Activated T-helper 1 cell treated with anti-CD3 and anti-CD28 coated beads, Interleukin-12 subunit alpha, Interleukin-12 subunit beta, Interleukin-2, Interleukin-4 antibody, amounts not matched to agents 30 ng/mL and 10 ng/mL and 1 ng/mL, durations not matched to agents 14 hours and 24 hours and 36 hours (primary cell): ENCODE results near the gene SLC2A13. TPM values are rescaled to one million over a fixed set of nuclear protein-coding genes. Genes with fewer than 3 reads are reported as not detected.

Experiments
- DNase-seq: peaks from one replicate; pipeline ENCODE4 v3.0.0; 2021; ENCODE audit warnings: low spot score
- H3K27ac Mint-ChIP-seq: one replicate; pipeline ENCODE4 v1.8.0; 2021; ENCODE audit warnings: mild to moderate bottlenecking, mixed read lengths
- H3K27me3 Mint-ChIP-seq: one replicate; pipeline ENCODE4 v1.8.0; 2022; ENCODE audit warnings: mild to moderate bottlenecking, moderate library complexity, mixed read lengths; ENCODE audit not compliant: insufficient read depth
- H3K36me3 Mint-ChIP-seq: one replicate; pipeline ENCODE4 v1.8.0; 2021; ENCODE audit warnings: low read depth, mixed read lengths
- H3K4me1 Mint-ChIP-seq: one replicate; pipeline ENCODE4 v1.8.0; 2021; ENCODE audit warnings: low read depth, mixed read lengths
- H3K4me3 Mint-ChIP-seq: one replicate; pipeline ENCODE4 v1.8.0; 2021; ENCODE audit warnings: mild to moderate bottlenecking, moderate library complexity, mixed read lengths
- H3K9me3 Mint-ChIP-seq: one replicate; pipeline ENCODE4 v1.8.0; 2021; ENCODE audit warnings: mixed read lengths
- intact Hi-C: fragments of 100-400 bp; cut with micrococcal nuclease; formaldehyde crosslinking; loops from one replicate; pipeline ENCODE4 v1.15.1; 2024
- total RNA-seq: library from RNA; stranded (reverse); gene quantifications from 2 replicates; pipeline ENCODE4 v1.2.3, GENCODE V29; 2022

Gene SLC2A13
- total RNA-seq, 1 donor from 2014 or later: 2.6 TPM

DNA sequence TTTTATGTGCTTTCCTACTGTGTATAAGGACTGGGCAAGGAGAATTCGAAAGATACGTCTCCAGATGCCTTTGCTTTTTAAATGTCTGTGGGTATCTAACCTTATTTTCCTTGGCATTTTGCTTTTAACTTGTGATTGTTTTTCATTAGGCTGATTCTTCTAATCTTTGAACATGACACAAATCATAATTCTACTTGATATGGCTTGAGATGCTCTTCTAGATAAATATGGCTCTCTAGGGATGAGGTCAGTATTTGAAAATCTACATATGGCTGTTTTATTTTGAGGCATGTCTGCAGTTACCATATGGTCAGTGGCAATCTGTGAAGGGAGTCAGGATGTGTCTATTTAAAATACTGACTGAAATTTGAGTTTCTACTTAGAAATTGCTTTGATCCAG, 139.2 kb downstream of the SLC2A13 start:
- intact Hi-C loops: no loop called here
- H3K9me3 Mint-ChIP-seq: peaks cover 5% of the 10 kb centered on the region
- peaks cover 2% of the 10 kb centered on the region for H3K27me3 Mint-ChIP-seq
- H3K4me1 Mint-ChIP-seq: no peaks in the 10 kb centered on the region
- H3K4me3 Mint-ChIP-seq: no peak overlapping the region
- DNase-seq: no peak
- no peaks in the 10 kb centered on the region for H3K36me3 Mint-ChIP-seq
- no peak overlapping the region for H3K27ac Mint-ChIP-seq

DNA sequence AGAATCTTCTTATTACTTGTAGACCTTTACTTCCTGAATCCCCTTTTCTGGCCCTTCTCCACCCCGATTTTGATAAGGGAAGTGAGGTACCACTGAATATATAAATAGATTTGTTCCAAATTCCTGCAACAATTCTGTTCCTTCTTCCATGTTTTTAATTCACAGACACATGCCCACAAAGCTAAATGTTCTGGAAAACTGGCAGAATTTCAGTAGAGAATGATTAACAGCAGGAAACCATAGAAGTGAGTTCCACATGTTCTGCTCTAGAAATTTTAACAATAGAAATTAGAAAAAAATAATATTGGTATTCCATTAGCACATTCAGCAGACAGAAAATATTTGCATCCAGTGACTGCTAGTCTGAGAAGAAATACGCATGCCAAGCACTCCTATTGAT, 139.6 kb downstream of the SLC2A13 start:
- no peak for DNase-seq
- H3K9me3 Mint-ChIP-seq: peaks cover 5% of the 10 kb centered on the region
- no peaks in the 10 kb centered on the region for H3K36me3 Mint-ChIP-seq
- H3K27me3 Mint-ChIP-seq: peaks cover 2% of the 10 kb centered on the region
- intact Hi-C loops: no loop called here
- H3K4me3 Mint-ChIP-seq: no peak overlapping the region
- no peaks in the 10 kb centered on the region for H3K4me1 Mint-ChIP-seq
- no peak overlapping the region for H3K27ac Mint-ChIP-seq

- no peaks in the 10 kb centered on the region for H3K36me3 Mint-ChIP-seq
- no peak for DNase-seq
- intact Hi-C loops: no loop called here
- no peaks in the 10 kb centered on the region for H3K27me3 Mint-ChIP-seq
- H3K9me3 Mint-ChIP-seq: no peaks in the 10 kb centered on the region
- H3K27ac Mint-ChIP-seq: no peak overlapping the region
- H3K4me1 Mint-ChIP-seq: no peaks in the 10 kb centered on the region
- no peak overlapping the region for H3K4me3 Mint-ChIP-seq
These were observed 146.4 kb downstream of the SLC2A13 start for GRCh38 chr12:39959467-39959866.

- no peaks in the 10 kb centered on the region for H3K9me3 Mint-ChIP-seq
- DNase-seq: no peak
- intact Hi-C loops: no loop called here
- peaks cover 2% of the 10 kb centered on the region for H3K27me3 Mint-ChIP-seq
- H3K27ac Mint-ChIP-seq: no peak overlapping the region
- no peak overlapping the region for H3K4me3 Mint-ChIP-seq
- no peaks in the 10 kb centered on the region for H3K4me1 Mint-ChIP-seq
- no peaks in the 10 kb centered on the region for H3K36me3 Mint-ChIP-seq
These were observed 146.8 kb downstream of the SLC2A13 start for GRCh38 chr12:39959031-39959430.

GRCh38 chr12:39958377-39958776, 147.5 kb downstream of the SLC2A13 start:
- peaks cover 2% of the 10 kb centered on the region for H3K27me3 Mint-ChIP-seq
- intact Hi-C loops: no loop called here
- no peak overlapping the region for H3K4me3 Mint-ChIP-seq
- H3K9me3 Mint-ChIP-seq: no peaks in the 10 kb centered on the region
- H3K36me3 Mint-ChIP-seq: no peaks in the 10 kb centered on the region
- DNase-seq: no peak
- no peaks in the 10 kb centered on the region for H3K4me1 Mint-ChIP-seq
- H3K27ac Mint-ChIP-seq: no peak overlapping the region

DNA sequence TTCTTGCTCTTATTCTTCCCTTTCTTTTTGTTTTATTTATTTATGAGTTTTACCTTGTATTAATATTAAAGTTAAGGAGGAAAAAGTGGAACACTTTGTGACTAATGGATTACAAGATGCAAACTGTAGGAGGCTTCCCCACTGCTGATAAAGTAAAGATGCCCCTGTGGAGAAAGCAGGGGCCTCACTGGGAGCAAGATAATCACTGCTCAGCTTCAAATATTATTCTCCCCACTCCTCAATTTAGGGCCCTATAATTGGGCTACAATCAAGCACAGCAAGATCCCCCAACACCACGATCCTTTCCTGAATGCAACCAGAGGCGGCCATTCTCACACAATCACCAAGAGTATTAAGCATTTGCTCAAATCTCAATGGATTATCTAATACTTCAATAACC, 149.2 kb downstream of the SLC2A13 start:
- no peak for DNase-seq
- Mint-ChIP-seq H3K27me3 (peaks cover 2% of the 10 kb centered on the region), H3K9me3 (no peaks in the 10 kb centered on the region), H3K27ac (no peak overlapping the region), H3K36me3 (no peaks in the 10 kb centered on the region), H3K4me3 (no peak overlapping the region), H3K4me1 (no peaks in the 10 kb centered on the region)
- intact Hi-C loops: no loop called here

GRCh38 chr12:39946361-39947280, 159.3 kb downstream of the SLC2A13 start:
- DNase-seq: no peak
- H3K4me3 Mint-ChIP-seq: no peak overlapping the region
- no peaks in the 10 kb centered on the region for H3K4me1 Mint-ChIP-seq
- H3K27me3 Mint-ChIP-seq: no peaks in the 10 kb centered on the region
- intact Hi-C loops: no loop called here
- H3K36me3 Mint-ChIP-seq: no peaks in the 10 kb centered on the region
- H3K9me3 Mint-ChIP-seq: peaks cover 2% of the 10 kb centered on the region
- no peak overlapping the region for H3K27ac Mint-ChIP-seq

DNA sequence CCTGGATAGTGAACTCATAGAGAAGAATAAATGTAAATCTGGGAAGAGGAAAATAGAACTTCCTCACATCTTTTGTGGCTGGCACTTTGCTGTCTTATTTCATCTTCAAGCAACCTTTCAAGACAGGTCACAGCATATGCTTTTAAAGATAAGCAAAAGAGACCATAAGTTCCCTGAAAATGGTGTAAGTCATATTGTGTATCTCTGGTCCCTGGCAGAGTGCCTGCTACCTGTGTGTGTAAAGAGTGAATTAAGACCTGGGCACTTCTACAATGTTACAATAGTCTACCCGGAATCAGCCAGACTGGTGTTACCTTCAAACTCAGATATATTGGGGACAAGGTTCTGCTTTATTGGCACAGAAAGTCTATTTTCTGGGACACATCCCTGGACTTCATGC, 168.8 kb downstream of the SLC2A13 start:
- intact Hi-C loops: no loop called here
- Mint-ChIP-seq H3K27ac (no peak overlapping the region), H3K27me3 (no peaks in the 10 kb centered on the region), H3K4me3 (no peak overlapping the region), H3K36me3 (no peaks in the 10 kb centered on the region), H3K4me1 (no peaks in the 10 kb centered on the region), H3K9me3 (peaks cover 7% of the 10 kb centered on the region)
- DNase-seq: no peak

DNA sequence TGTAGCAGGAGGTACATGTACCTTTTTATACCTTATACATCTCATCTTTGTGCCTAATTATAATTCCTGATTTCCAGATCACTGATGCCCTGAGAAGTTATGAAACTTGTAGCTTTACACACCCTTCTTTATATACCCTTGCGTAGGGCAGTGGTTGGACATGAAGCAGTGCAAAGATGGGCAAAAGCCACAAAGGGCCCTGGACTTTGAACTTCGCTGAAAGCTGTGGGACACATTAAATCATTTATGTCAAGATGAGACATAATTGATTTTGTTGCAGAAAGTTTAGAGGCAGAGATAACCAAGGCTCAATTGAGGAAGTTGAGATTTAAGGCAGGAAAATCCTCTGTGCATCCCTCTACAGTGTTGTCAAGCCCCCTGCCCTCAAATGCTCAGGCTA, 170.0 kb downstream of the SLC2A13 start:
- H3K36me3 Mint-ChIP-seq: no peaks in the 10 kb centered on the region
- H3K9me3 Mint-ChIP-seq: no peaks in the 10 kb centered on the region
- H3K27ac Mint-ChIP-seq: no peak overlapping the region
- H3K27me3 Mint-ChIP-seq: no peaks in the 10 kb centered on the region
- no peak for DNase-seq
- no peaks in the 10 kb centered on the region for H3K4me1 Mint-ChIP-seq
- intact Hi-C loops: no loop called here
- H3K4me3 Mint-ChIP-seq: no peak overlapping the region

DNA sequence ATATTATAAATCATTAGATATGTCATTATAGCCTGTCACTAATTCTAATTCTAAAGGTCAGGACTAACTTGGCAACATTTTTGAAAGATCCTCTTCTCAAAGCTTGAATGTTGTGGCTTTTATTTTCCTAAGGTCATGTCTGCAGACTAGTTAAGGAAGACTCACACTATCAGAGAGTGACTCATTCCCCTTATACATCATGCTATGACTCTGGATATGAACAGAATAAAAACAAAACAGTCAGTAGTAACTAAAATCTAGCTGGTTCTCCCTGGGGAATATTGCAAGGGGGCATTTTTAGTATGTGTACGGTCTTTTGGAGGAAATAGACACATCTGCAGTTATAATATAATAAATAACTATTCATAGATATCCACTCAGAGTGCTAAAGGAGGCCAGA, 170.6 kb downstream of the SLC2A13 start:
- no peaks in the 10 kb centered on the region for H3K36me3 Mint-ChIP-seq
- DNase-seq: no peak
- no peaks in the 10 kb centered on the region for H3K27me3 Mint-ChIP-seq
- intact Hi-C loops: no loop called here
- no peaks in the 10 kb centered on the region for H3K4me1 Mint-ChIP-seq
- no peak overlapping the region for H3K4me3 Mint-ChIP-seq
- no peak overlapping the region for H3K27ac Mint-ChIP-seq
- no peaks in the 10 kb centered on the region for H3K9me3 Mint-ChIP-seq

- H3K27me3 Mint-ChIP-seq: no peaks in the 10 kb centered on the region
- H3K27ac Mint-ChIP-seq: no peak overlapping the region
- H3K36me3 Mint-ChIP-seq: no peaks in the 10 kb centered on the region
- H3K9me3 Mint-ChIP-seq: no peaks in the 10 kb centered on the region
- no peak overlapping the region for H3K4me3 Mint-ChIP-seq
- H3K4me1 Mint-ChIP-seq: no peaks in the 10 kb centered on the region
- DNase-seq: no peak
- intact Hi-C loops: no loop called here
These were observed 174.0 kb downstream of the SLC2A13 start for GRCh38 chr12:39931857-39932256.

DNA sequence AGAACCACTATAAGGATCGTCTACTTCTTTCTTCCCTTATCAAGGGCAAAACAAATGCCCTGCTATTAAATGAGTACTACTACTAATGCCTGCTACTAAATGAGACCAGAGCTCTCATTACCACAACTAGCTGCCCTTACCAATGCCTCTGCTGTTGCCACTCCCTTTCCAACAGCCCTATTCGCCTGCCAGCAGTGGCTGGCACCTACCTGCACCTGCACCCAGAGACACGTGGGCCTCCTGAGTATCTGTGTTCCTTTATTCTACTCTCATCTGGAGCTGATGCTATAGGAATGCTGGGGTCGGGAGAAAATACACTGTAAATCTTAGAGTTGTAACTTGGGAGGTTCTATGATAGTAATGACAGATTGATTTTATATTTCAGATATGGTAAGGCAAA, 174.7 kb downstream of the SLC2A13 start:
- Mint-ChIP-seq H3K4me3 (no peak overlapping the region), H3K36me3 (no peaks in the 10 kb centered on the region), H3K9me3 (no peaks in the 10 kb centered on the region), H3K27me3 (no peaks in the 10 kb centered on the region), H3K27ac (no peak overlapping the region), H3K4me1 (no peaks in the 10 kb centered on the region)
- no peak for DNase-seq
- intact Hi-C loops: no loop called here

- H3K9me3 Mint-ChIP-seq: no peaks in the 10 kb centered on the region
- intact Hi-C loops: no loop called here
- no peaks in the 10 kb centered on the region for H3K36me3 Mint-ChIP-seq
- no peak overlapping the region for H3K4me3 Mint-ChIP-seq
- H3K27me3 Mint-ChIP-seq: no peaks in the 10 kb centered on the region
- no peak overlapping the region for H3K27ac Mint-ChIP-seq
- DNase-seq: no peak
- no peaks in the 10 kb centered on the region for H3K4me1 Mint-ChIP-seq
These were observed 175.8 kb downstream of the SLC2A13 start for GRCh38 chr12:39930101-39930500.
